HCT116 (cell line): ENCODE data around the gene MAPKAP1. TPM values are rescaled to one million over a fixed set of nuclear protein-coding genes. Genes with fewer than 3 reads are reported as not detected.

Source experiments
- ATAC-seq: fragments of 200-7000 bp; cut with Tn5 transposase; 2 replicates; pipeline ENCODE4 v1.9.1; 2020; ENCODE audit warnings: mild to moderate bottlenecking, moderate library complexity
- BruUV-seq: library from RNA; stranded (reverse); fragments of 400-500 nt; replicated peaks from 2 replicates; lab custom pipeline; 2021; lab: Mats Ljungman, UMichigan
- CTCF ChIA-PET: fragments of 300-600 bp; sonication (Branson Sonifier 250); formaldehyde crosslinking; loops from one replicate; lab custom pipeline; 2021; ENCODE audit warnings: antibody characterized with exemption; lab: Charles Lee
- POLR2A ChIA-PET: fragments of 300-600, 350-600 bp; sonication (Branson Sonifier 250); formaldehyde crosslinking; loops from one replicate; lab custom pipeline; 2021; ENCODE audit warnings: antibody characterized with exemption; lab: Charles Lee
- RAD21 ChIA-PET, 2 experiments: fragments of 300-600 bp; sonication (Branson Sonifier 250); formaldehyde crosslinking; loops; one replicate each; lab custom pipeline; 2023; ENCODE audit warnings: low total read pairs in 2 of 2; ENCODE audit not compliant: uncharacterized antibody in 2 of 2, unreplicated experiment in 2 of 2, low non-redundant PET in 1 of 2; lab: Charles Lee
- DNase-seq: peaks from one replicate; pipeline ENCODE4 v3.0.0-alpha.2; 2010; ENCODE audit warnings: low read depth, low spot score
- H2AFZ ChIP-seq: fragments of 200-600 bp; shearing (Covaris generic), sonication (generic); 2 replicates; pipeline ENCODE4 v1.6.1; 2017; ENCODE audit warnings: low read depth, mixed run types, mixed read lengths, antibody characterized with exemption, low read length; ENCODE audit not compliant: poor library complexity, severe bottlenecking
- H3K27ac ChIP-seq: 2 replicates; pipeline ENCODE4 v1.5.1; 2012; ENCODE audit warnings: low read depth, low read length
- H3K27me3 ChIP-seq: fragments of 200-600 bp; sonication (generic); 2 replicates; pipeline ENCODE4 v1.6.1; 2016; ENCODE audit warnings: mixed run types, low read length, mixed read lengths; ENCODE audit not compliant: insufficient read depth
- H3K36me3 ChIP-seq, 2 experiments: fragments of 200-500 bp in 1 of 2; fragments of 200-600 bp in 1 of 2; sonication (Bioruptor generic) in 1 of 2; sonication (generic) in 1 of 2; 2 replicates each; pipeline versions ENCODE4 v1.5.1 to v1.6.1; 2014 to 2016; ENCODE audit warnings: low read length in 2 of 2, inconsistent platforms in 1 of 2, mixed read lengths in 1 of 2, mixed run types in 1 of 2; ENCODE audit not compliant: insufficient read depth in 2 of 2, control insufficient read depth in 1 of 2
- H3K4me1 ChIP-seq, 2 experiments: fragments of 200-600 bp in 1 of 2; sonication (generic) in 1 of 2; 2 replicates each; pipeline versions ENCODE4 v1.5.1 to v1.6.1; 2012 to 2017; ENCODE audit warnings: low read length in 2 of 2, inconsistent platforms in 1 of 2, mild to moderate bottlenecking in 1 of 2, mixed read lengths in 1 of 2, mixed run types in 1 of 2, moderate library complexity in 1 of 2; ENCODE audit not compliant: insufficient read depth in 2 of 2, control insufficient read depth in 1 of 2
- H3K4me2 ChIP-seq: fragments of 200-600 bp; sonication (generic); 2 replicates; pipeline ENCODE4 v1.6.1; 2017; ENCODE audit warnings: mixed run types, low read length, mixed read lengths
- H3K4me3 ChIP-seq, 2 experiments: fragments of 200-600 bp in 1 of 2; sonication (generic) in 1 of 2; replicated peaks in 1 of 2; 2 replicates each; pipeline ENCODE4 v1.5.1; 2011 to 2016; ENCODE audit warnings: low read length in 2 of 2, control low read depth in 1 of 2, low read depth in 1 of 2, mild to moderate bottlenecking in 1 of 2, mixed read lengths in 1 of 2, mixed run types in 1 of 2
- H3K79me2 ChIP-seq: fragments of 200-600 bp; sonication (generic); 2 replicates; pipeline ENCODE4 v1.6.1; 2017; ENCODE audit warnings: mild to moderate bottlenecking, mixed run types, low read length, moderate library complexity, mixed read lengths; ENCODE audit not compliant: insufficient read depth
- H3K9ac ChIP-seq: fragments of 200-600 bp; sonication (generic); 2 replicates; pipeline ENCODE4 v1.6.1; 2016; ENCODE audit warnings: low read length, mixed read lengths
- H3K9me2 ChIP-seq: fragments of 200-600 bp; sonication (generic), shearing (Covaris generic); 2 replicates; pipeline ENCODE4 v1.6.1; 2017; ENCODE audit warnings: mixed run types, mild to moderate bottlenecking, moderate library complexity; ENCODE audit not compliant: insufficient read depth
- H3K9me3 ChIP-seq, 2 experiments: fragments of 200-500 bp in 1 of 2; fragments of 200-600 bp in 1 of 2; sonication (Bioruptor generic) in 1 of 2; sonication (generic) in 1 of 2; 2 replicates each; pipeline ENCODE4 v1.6.1; 2014 to 2017; ENCODE audit warnings: low read length in 2 of 2, mixed read lengths in 2 of 2, inconsistent platforms in 1 of 2, low read depth in 1 of 2, mild to moderate bottlenecking in 1 of 2, mixed run types in 1 of 2, moderate library complexity in 1 of 2; ENCODE audit not compliant: control insufficient read depth in 1 of 2, insufficient read depth in 1 of 2
- H4K20me1 ChIP-seq: fragments of 200-600 bp; sonication (generic), shearing (Covaris generic); 2 replicates; pipeline ENCODE4 v1.6.1; 2017; ENCODE audit warnings: mixed run types, mild to moderate bottlenecking, moderate library complexity; ENCODE audit not compliant: insufficient read depth
- CBX3 ChIP-seq: IDR thresholded peaks from 2 replicates; pipeline ENCODE4 v1.6.1; 2012; ENCODE audit warnings: low read depth
- CEBPB ChIP-seq: IDR thresholded peaks from 2 replicates; pipeline ENCODE4 v1.6.1; 2012; ENCODE audit warnings: low read depth
- CTCF ChIP-seq, 3 experiments: fragments of 200-600 bp in 1 of 3; sonication (generic) in 1 of 3; IDR thresholded peaks in 2 of 3; conservative IDR thresholded peaks in 1 of 3; 2 replicates each; pipeline ENCODE4 v1.5.1; 2012 to 2017; ENCODE audit warnings: low read depth in 2 of 3, low read length in 2 of 3, antibody characterized with exemption in 1 of 3, borderline replicate concordance in 1 of 3, control low read depth in 1 of 3, mild to moderate bottlenecking in 1 of 3, mixed read lengths in 1 of 3, mixed run types in 1 of 3, moderate library complexity in 1 of 3; ENCODE audit not compliant: insufficient read depth in 1 of 3
- EGR1 ChIP-seq: IDR thresholded peaks from 2 replicates; pipeline ENCODE4 v1.6.1; 2012; ENCODE audit warnings: low read depth
- EZH2phosphoT487 ChIP-seq: fragments of 200-600 bp; IDR thresholded peaks from 2 replicates; pipeline ENCODE4 v1.6.1; 2018; ENCODE audit warnings: antibody characterized with exemption, borderline replicate concordance
- REST ChIP-seq: IDR thresholded peaks from 2 replicates; pipeline ENCODE4 v1.6.1; 2012; ENCODE audit warnings: low read depth
- SIN3A ChIP-seq: IDR thresholded peaks from 2 replicates; pipeline ENCODE4 v1.6.1; 2012; ENCODE audit warnings: low read depth
- SRF ChIP-seq: IDR thresholded peaks from 2 replicates; pipeline ENCODE4 v1.6.1; 2012; ENCODE audit warnings: low read depth
- TCF7L2 ChIP-seq: IDR thresholded peaks from 2 replicates; pipeline ENCODE4 v1.7.0; 2011; ENCODE audit warnings: borderline replicate concordance, inconsistent platforms; ENCODE audit not compliant: insufficient read depth, insufficient read length; ENCODE audit errors: extremely low read depth
- ZBTB33 ChIP-seq: IDR thresholded peaks from 2 replicates; pipeline ENCODE4 v1.6.1; 2011; ENCODE audit warnings: mild to moderate bottlenecking, low read length, moderate library complexity; ENCODE audit not compliant: insufficient replicate concordance; ENCODE audit errors: extremely low read depth
- ZNF274 ChIP-seq: fragments of 200-500 bp; sonication (Bioruptor generic); IDR thresholded peaks from 2 replicates; pipeline ENCODE4 v1.6.1; 2014; ENCODE audit warnings: mild to moderate bottlenecking, low read depth, low read length, inconsistent platforms
- intact Hi-C: fragments of 100-400 bp; cut with micrococcal nuclease; formaldehyde crosslinking; loops from 2 replicates; pipeline ENCODE4 v1.10.0; 2022
- total RNA-seq: library from RNA; stranded (reverse); gene quantifications from one replicate; pipeline ENCODE4 v1.2.1, GENCODE V29; 2021; ENCODE audit not compliant: unreplicated experiment

MAPKAP1 gene
- total RNA-seq, 1 experiment from 2014 or later = 72.5 TPM

- ChIA-PET RAD21 (no interaction called here), POLR2A (no interaction called here)
- no peak for TF ChIP-seq EGR1
- no peak for TF ChIP-seq TCF7L2
- no peak for TF ChIP-seq CTCF (IDR thresholded peaks at IDR 0.05 in 2 of 3, conservative IDR thresholded peaks at IDR 0.05 in 1 of 3; ENCODE audit: borderline replicate concordance in 1 of 3, insufficient read depth in 1 of 3, low read depth in 2 of 3, low read length in 2 of 3)
- TF ChIP-seq ZNF274 = no peak
- TF ChIP-seq SIN3A = no peak
- TF ChIP-seq SRF = no peak
- no peak for TF ChIP-seq REST
- no peak for TF ChIP-seq CBX3
- TF ChIP-seq ZBTB33 = no peak
- TF ChIP-seq CEBPB = no peak; the same call in 1 of the 2 replicates
- TF ChIP-seq EZH2phosphoT487 = no peak
- TF ChIP-seq, all 23 proteins: peak for 0
- Histone ChIP-seq H3K36me3 (no peaks in the 10 kb centered on the region), H3K27me3 (no peaks in the 10 kb centered on the region), H3K4me3 (peak overlapping the region in 1 of 2 experiments; percentile 35; a peak in 2 of 4 replicates), H3K9me2 (no peaks in the 10 kb centered on the region), H3K79me2 (peaks cover 41% of the 10 kb centered on the region), H4K20me1 (no peaks in the 10 kb centered on the region), H3K9ac (peak overlapping the region; percentile 26), H3K9me3 (no peaks in the 10 kb centered on the region), H3K4me2 (peak overlapping the region; percentile 66), H2AFZ (no peak overlapping the region), H3K27ac (peak overlapping the region; percentile 37; the same call in 1 of the 2 replicates), H3K4me1 (peaks cover 18 to 36% of the 10 kb centered on the region in 2 experiments)
- CTCF ChIA-PET = interaction anchor here (0.5 kb wide), 1 partner anchor 586 kb away, joined by 6 read pairs; no protein-coding TSS in a partner anchor
- no peak for DNase-seq
- ATAC-seq = no peak
- no TSS peak for BruUV-seq
- intact Hi-C loops = no loop called here
These were observed 57.2 kb downstream of the MAPKAP1 start for GRCh38 chr9:125649826-125650225.
